Suppressor macrophage (primary cell): ENCODE results near the gene CHL1.
"Not testable (repeated sequence)": the region's sequence is repeated elsewhere in the genome, so short reads cannot be mapped to it uniquely, and the experiment has no call there.

ENCODE experiments used
- DNase-seq, 4 experiments: peaks; one replicate each; pipeline ENCODE4 v3.0.0-alpha.2; 2020 to 2022

The CHL1 gene

GRCh38 chr3:339351-339750 lies 142.8 kb downstream of the CHL1 start:
- no peak for DNase-seq

- DNase-seq, result no peak
Measured at GRCh38 chr3:341998-342397, 145.4 kb downstream of the CHL1 start.

GRCh38 chr3:346186-346585 lies 149.6 kb downstream of the CHL1 start:
- no peak for DNase-seq

GRCh38 chr3:347581-347980 lies 151.0 kb downstream of the CHL1 start:
- no peak for DNase-seq

- DNase-seq, result no peak
Measured at GRCh38 chr3:350871-351371, 154.4 kb downstream of the CHL1 start.

- no peak for DNase-seq
Measured at GRCh38 chr3:352599-352998, 156.0 kb downstream of the CHL1 start.

- DNase-seq, result no peak
Measured at GRCh38 chr3:353191-353739, 156.7 kb downstream of the CHL1 start.

- peak; percentile 37 to 56 (median 42) for DNase-seq
Measured at GRCh38 chr3:354432-354831, 157.9 kb downstream of the CHL1 start.

- DNase-seq, result no peak
Measured at GRCh38 chr3:355622-356021, 159.1 kb downstream of the CHL1 start.

- DNase-seq, result no peak
Measured at GRCh38 chr3:356952-357351, 160.4 kb downstream of the CHL1 start.

- DNase-seq, result no peak
Measured at GRCh38 chr3:359672-360071, 163.1 kb downstream of the CHL1 start.

GRCh38 chr3:362681-363338 lies 166.2 kb downstream of the CHL1 start:
- no peak for DNase-seq

- no peak for DNase-seq
Measured at GRCh38 chr3:364287-364686, 167.7 kb downstream of the CHL1 start.

GRCh38 chr3:365268-365667 lies 168.7 kb downstream of the CHL1 start:
- no peak for DNase-seq

- DNase-seq, result not testable (repeated sequence)
Measured at GRCh38 chr3:366253-366652, 169.7 kb downstream of the CHL1 start.

- no peak for DNase-seq
Measured at GRCh38 chr3:373193-373779, 176.7 kb downstream of the CHL1 start.

GRCh38 chr3:374459-374858 lies 177.9 kb downstream of the CHL1 start:
- DNase-seq, result no peak

GRCh38 chr3:377158-377561 lies 180.6 kb downstream of the CHL1 start:
- peak in 1 of 4 experiments; percentile 5 for DNase-seq

- no peak for DNase-seq
Measured at GRCh38 chr3:380801-381200, 184.2 kb downstream of the CHL1 start.

GRCh38 chr3:385151-385550 lies 188.6 kb downstream of the CHL1 start:
- no peak for DNase-seq

- DNase-seq, result no peak
Measured at GRCh38 chr3:394775-395174, 198.2 kb downstream of the CHL1 start.

- DNase-seq, result no peak
Measured at GRCh38 chr3:396293-396692, 199.7 kb downstream of the CHL1 start.

- no peak for DNase-seq
Measured at GRCh38 chr3:399647-400046, 203.1 kb downstream of the CHL1 start.

GRCh38 chr3:403826-404225 lies 207.3 kb downstream of the CHL1 start:
- no peak for DNase-seq
